ENCODE data around the gene SNRPD3.
"Not testable (repeated sequence)": the region's sequence is repeated elsewhere in the genome, so short reads cannot be mapped to it uniquely, and the experiment has no call there.

The SNRPD3 gene

GRCh38 chr22:24593559-24593835, 37.7 kb downstream of the SNRPD3 start:
- not testable (repeated sequence) for DNase-seq

- no peak for DNase-seq
These were observed 38.2 kb downstream of the SNRPD3 start for GRCh38 chr22:24593836-24594568.

GRCh38 chr22:24594569-24595120, 38.8 kb downstream of the SNRPD3 start:
- no peak for DNase-seq

DNA sequence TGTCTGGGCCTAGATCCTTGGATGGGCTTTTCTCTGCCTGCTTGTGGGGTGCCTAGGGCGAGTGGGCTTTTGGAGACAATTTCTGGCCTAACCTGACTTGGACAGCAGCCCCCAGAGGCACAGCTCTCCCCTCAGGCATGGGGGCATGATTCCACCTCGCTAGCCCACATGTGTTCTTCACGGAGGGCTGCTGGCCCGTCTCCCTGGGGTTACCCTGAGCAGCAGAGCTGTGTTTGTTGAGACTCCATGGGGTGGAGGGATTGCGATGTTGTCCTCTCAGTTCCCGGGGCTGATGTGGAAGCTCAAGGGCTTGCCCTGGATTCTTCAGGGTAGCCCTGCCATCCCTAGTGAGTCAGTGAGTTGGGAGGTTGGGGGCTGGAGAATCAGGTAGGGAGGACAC, 39.4 kb downstream of the SNRPD3 start:
- no peak for DNase-seq

DNA sequence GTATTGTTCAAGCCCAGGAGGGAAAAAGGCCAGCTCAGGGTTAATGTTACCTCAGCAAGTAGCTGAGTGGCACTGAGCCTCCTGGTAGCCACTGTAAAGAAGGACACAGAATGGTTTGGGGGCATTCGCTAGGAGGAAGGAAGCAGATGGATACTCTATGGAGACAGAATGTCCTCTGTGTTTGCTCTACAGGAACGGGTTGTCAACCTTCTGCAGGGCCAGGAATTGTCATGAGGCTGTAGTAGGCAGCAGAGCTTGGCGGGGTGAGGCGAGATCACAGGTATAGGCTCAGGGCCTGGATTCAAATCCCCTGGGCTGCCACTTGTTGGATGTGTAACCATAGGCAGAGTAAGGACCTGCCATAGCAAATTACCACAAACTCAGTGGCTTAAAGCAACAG, 40.1 kb downstream of the SNRPD3 start:
- no peak for DNase-seq

- DNase-seq = not testable (repeated sequence)
These were observed 41.3 kb downstream of the SNRPD3 start for GRCh38 chr22:24597076-24597475.

DNA sequence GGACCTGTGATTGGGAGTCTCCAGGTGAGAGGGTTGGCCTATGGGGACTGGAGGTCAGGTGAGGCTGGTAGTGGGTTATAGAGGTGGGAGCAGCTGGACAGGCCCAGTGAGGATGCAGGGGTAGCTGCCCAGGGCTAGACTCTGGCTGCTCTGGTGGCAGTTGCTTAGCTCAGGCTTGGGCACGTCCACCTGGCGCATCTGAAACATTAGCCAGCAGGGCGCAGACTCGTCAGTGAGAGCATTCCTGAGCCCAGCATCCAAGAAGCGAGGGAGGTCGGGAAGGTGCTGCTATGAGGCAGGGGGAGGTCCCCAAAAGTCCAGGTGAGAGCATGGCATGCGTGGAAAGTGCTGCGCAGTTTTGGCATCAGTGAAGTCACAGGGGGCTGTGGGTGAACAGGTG, 43.7 kb downstream of the SNRPD3 start:
- DNase-seq = no peak

DNA sequence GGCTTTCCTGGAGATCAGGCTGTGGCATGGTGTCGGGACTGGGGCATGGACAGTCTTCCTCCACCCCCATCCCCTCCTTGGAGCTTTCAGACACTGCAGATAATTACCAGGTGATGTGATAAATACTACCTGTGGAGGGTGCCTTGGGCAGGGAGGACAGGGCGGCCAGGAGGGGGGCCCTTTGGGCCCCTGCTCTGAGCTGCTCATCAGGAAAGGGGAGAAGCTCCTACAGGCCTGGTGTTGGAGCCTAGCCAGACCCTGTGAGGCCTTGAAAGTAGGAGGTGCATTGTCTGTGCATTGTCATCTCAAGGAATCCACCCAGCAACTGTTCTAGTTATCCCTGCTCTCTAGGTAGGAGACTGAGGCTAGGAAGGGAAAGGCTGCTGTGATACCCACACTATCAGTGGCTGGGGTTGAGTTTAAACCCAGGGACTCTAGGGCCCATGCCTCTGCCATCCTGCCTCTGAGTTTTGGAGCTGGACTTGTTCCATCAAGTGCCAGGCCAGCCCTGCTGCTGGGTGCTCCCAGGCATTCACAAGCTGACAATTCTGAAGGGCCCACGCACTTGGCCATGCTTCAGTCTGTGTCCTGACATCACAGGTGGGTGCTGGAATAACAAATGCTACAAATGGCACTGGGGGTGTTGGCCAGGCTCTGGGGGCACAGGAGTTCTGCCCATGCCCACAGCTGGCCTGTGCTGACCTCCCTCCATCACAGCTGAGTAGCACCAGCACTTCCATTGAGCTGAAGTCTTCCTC, 44.3 kb downstream of the SNRPD3 start:
- DNase-seq = not testable (repeated sequence)

- DNase-seq = peak; percentile 43
These were observed 45.7 kb downstream of the SNRPD3 start for GRCh38 chr22:24601217-24602104.

DNA sequence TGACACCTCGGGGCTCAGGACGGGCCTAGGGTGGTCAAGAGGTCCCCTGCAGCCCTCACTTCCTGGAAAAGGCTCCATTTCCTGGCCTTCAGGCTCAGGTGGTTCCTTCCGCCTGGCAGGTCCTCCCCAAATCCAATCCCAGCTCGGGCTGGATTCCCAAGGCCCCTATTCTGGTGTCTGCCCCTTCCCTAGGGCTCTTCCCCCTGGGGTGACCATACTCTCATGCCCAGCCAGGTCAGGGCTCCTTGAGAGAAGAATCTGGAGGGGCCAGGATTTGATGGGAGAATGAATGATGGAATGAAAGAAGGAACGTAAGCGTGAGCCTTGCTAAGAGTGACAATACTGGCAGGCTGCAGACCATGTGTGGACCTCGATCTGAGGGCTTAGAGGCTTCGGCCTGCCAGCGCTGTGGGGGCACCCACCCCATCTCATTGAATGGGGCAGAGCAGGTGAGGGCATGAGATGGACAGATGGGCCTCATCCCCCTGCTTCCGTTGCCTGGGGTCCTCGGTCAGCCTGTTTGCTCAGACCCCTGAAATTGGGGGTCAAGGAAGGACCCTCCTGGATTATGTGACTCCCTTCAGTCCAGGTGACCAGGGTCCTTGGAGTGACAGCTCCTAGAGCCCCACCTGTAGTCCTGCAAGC, 46.4 kb downstream of the SNRPD3 start:
- not testable (repeated sequence) for DNase-seq

DNA sequence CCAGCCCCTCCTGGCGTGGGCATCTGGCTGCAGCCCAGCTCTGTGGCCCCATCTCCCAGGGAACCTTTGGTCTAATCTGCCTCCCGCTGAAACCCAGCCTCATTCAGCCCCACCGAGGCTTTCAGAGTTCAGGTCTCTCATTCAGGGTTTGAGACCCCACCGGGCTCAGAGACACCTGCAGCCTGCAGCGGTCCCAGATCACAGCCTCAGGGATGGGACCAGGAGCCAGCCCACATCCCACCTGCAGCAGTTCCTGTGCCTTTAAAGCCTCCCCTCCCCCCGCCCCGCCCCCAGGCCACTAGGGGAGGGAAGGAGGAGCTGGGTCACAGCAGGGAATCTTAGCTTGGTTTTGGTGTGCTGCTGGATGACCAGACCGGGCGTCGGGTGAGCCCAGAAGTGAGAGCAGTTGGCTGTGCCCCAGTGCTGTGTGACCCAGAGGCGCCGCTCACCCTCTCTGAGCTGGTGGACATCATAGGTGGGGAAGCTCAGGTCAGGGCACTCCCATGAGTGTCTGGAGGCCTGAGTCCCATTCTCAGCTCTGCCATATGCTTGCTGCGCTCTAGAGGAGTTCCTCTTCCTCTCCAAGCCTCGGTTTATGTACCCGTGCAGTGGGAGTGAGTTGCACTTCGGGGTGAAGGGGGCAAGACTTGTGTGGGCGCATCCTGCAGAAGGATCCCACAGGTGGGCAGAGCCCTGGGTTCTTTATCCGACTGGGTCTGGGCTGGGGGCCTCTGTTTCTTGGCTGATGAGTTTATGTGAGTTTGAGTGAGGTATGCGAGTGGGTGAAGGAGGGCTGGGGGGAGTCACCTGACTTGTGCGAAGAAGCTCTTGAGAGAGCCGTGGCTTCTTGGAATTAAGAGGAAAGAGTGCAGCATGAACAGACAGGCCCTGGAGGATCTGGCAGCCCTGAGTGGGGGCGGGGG, 47.3 kb downstream of the SNRPD3 start, which contains the start of gene GGT1:
Gene GGT1, plus strand, starts transcription at position 347 of the 923 bp plus-strand sequence. CDS start 7,889 bp downstream, outside the sequence.
- DNase-seq = not testable (repeated sequence)

GRCh38 chr22:24603770-24604629, 48.2 kb downstream of the SNRPD3 start:
- DNase-seq = not testable (repeated sequence)

DNA sequence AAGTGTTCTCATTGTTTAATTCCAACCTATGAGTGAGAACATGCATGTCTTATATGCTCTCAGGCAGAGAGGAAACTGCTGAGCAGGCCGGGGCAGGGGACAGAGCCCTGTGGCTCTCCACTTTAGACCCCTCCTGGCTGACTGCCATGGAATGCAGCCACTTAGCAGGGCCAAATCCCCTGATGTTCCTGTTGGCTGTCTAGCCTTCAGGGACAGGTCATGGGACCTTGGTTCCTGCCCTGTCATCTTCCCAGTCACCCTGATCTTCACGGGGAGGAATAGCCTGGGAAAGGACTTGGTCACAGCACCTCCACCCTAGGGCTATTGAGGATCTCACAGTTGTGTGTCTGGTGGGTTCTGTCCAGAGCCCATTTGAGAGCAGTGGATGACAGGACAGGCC, 50.5 kb downstream of the SNRPD3 start:
- not testable (repeated sequence) for DNase-seq

DNA sequence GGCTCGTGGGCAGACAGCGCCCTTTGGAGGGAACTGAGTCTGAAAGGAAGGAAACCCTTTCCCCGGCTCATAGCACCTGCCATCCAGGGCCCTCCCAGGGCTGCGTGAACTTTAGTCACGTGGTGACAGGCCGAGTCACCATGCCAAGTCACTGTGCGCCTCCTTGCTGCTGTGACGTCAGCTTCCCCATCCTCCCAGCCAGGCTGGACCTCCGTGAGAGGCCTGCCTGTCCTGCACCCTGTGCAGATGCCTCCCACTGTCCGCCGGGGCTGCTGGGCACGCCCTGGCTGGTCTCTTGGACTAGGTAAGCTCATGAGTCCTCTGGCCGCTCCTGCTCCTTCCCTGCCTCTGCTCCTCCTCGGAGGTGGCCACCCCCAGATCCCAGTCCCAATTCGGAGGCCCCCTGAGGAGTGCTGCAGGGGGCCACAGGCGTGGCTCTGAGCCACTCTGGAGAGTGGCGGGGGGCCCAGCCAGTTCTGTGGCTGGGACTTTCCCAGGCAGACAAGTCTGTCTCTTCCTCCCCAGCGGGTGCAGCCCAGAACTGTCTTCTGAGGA, 51.7 kb downstream of the SNRPD3 start:
- DNase-seq = not testable (repeated sequence)

- DNase-seq = not testable (repeated sequence)
These were observed 52.5 kb downstream of the SNRPD3 start for GRCh38 chr22:24608327-24608726.

- DNase-seq = not testable (repeated sequence)
These were observed 54.1 kb downstream of the SNRPD3 start for GRCh38 chr22:24609888-24610287.

- not testable (repeated sequence) for DNase-seq
These were observed 59.0 kb downstream of the SNRPD3 start for GRCh38 chr22:24614794-24615193.

- DNase-seq = not testable (repeated sequence)
These were observed 65.4 kb downstream of the SNRPD3 start for GRCh38 chr22:24621244-24621643.

DNA sequence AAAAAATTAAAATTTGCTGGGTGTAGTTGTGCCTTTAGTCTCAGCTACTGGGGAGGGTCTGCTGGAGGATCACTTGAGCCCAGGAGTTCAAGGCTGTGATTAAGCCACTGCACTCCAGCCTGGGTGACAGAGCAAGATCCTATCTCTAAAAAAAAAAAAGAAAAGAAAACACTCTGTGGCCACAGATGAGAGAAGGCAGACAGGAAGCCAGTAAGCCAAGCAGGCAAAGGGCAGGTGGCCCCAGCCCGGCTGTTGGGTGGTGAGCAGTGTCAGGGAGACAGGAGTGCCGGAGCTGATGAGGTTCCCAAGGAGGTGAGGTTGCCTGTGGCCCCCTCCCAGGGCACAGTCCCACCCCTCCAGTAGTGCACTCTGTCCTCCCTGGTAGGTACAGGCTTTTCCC, 66.8 kb downstream of the SNRPD3 start:
- not testable (repeated sequence) for DNase-seq
